HepG2 (cell line): ENCODE data around the gene MXRA7. TPM values are rescaled to one million over a fixed set of nuclear protein-coding genes. Genes with fewer than 3 reads are reported as not detected.

Experiments used
- AGO2 ChIP-seq: fragments of 200-400 bp; formaldehyde crosslinking; optimal IDR thresholded peaks from 2 replicates; pipeline ENCODE3; 2017; ENCODE audit warnings: mild to moderate bottlenecking, low read depth, low read length, moderate library complexity
- CCAR2 ChIP-seq: fragments of 200-400 bp; formaldehyde crosslinking; optimal IDR thresholded peaks from 2 replicates; pipeline ENCODE3; 2018; ENCODE audit warnings: low read depth, mild to moderate bottlenecking, low read length, moderate library complexity
- FOSL2 ChIP-seq: sonication (generic); formaldehyde crosslinking; IDR thresholded peaks from 2 replicates; pipeline ENCODE4 v1.4.0; 2020; ENCODE audit warnings: missing genetic modification reagents
- FOXP1 ChIP-seq, 2 experiments: fragments of 450-650 bp in 1 of 2; IDR thresholded peaks; 2 replicates each; pipeline ENCODE4 v1.6.1; 2017 to 2018; ENCODE audit warnings: antibody characterized with exemption in 1 of 2
- JDP2 ChIP-seq: sonication (generic); formaldehyde crosslinking; IDR thresholded peaks from 2 replicates; pipeline ENCODE4 v1.8.1; 2022; ENCODE audit warnings: missing genetic modification reagents, borderline replicate concordance
- KDM5B ChIP-seq: sonication (generic); formaldehyde crosslinking; IDR thresholded peaks from 2 replicates; pipeline ENCODE4 v1.4.0; 2020; ENCODE audit warnings: missing genetic modification reagents, mild to moderate bottlenecking, borderline replicate concordance
- MEF2D ChIP-seq: sonication (generic); formaldehyde crosslinking; IDR thresholded peaks from 2 replicates; pipeline ENCODE4 v1.5.1; 2020; ENCODE audit warnings: mild to moderate bottlenecking, missing genetic modification reagents
- MEIS1 ChIP-seq: sonication (generic); formaldehyde crosslinking; IDR thresholded peaks from 2 replicates; pipeline ENCODE4 v1.9.0; 2021; ENCODE audit warnings: mild to moderate bottlenecking, missing genetic modification reagents, moderate library complexity, borderline replicate concordance
- NCOA1 ChIP-seq: sonication (generic); formaldehyde crosslinking; IDR thresholded peaks from 2 replicates; pipeline ENCODE4 v1.9.0; 2021; ENCODE audit warnings: missing genetic modification reagents
- NFYB ChIP-seq: sonication (generic); formaldehyde crosslinking; IDR thresholded peaks from 2 replicates; pipeline ENCODE4 v1.4.0; 2020; ENCODE audit warnings: missing genetic modification reagents
- NR2F2 ChIP-seq: IDR thresholded peaks from 2 replicates; pipeline ENCODE4 v1.6.1; 2012; ENCODE audit warnings: low read depth, inconsistent platforms, borderline replicate concordance
- RORA ChIP-seq: sonication (generic); formaldehyde crosslinking; IDR thresholded peaks from 2 replicates; pipeline ENCODE4 v1.5.0; 2020; ENCODE audit warnings: mild to moderate bottlenecking, missing genetic modification reagents, moderate library complexity
- SATB2 ChIP-seq: sonication (generic); formaldehyde crosslinking; IDR thresholded peaks from 2 replicates; pipeline ENCODE4 v1.5.0; 2020; ENCODE audit warnings: missing genetic modification reagents
- SOX13 ChIP-seq, 3 experiments: fragments of 450-650 bp in 1 of 3; sonication (generic) in 1 of 3; formaldehyde crosslinking in 1 of 3; IDR thresholded peaks in 2 of 3; conservative IDR thresholded peaks in 1 of 3; 2 replicates each; pipeline versions ENCODE4 v1.5.0 to v1.6.1; 2016 to 2020; ENCODE audit warnings: antibody characterized with exemption in 1 of 3, mild to moderate bottlenecking in 1 of 3, missing compliant biosample characterization in 1 of 3, missing genetic modification reagents in 1 of 3, moderate library complexity in 1 of 3
- ZNF558 ChIP-seq: sonication (generic); formaldehyde crosslinking; IDR thresholded peaks from 2 replicates; pipeline ENCODE4 v1.9.0; 2022; ENCODE audit warnings: mild to moderate bottlenecking, missing genetic modification reagents, borderline replicate concordance
- ZNF607 ChIP-seq: sonication (generic); formaldehyde crosslinking; IDR thresholded peaks from 2 replicates; pipeline ENCODE4 v1.5.1; 2020; ENCODE audit warnings: missing genetic modification reagents, mild to moderate bottlenecking, borderline replicate concordance
- ZNF766 ChIP-seq: sonication (generic); formaldehyde crosslinking; IDR thresholded peaks from 2 replicates; pipeline ENCODE4 v1.5.0; 2020; ENCODE audit warnings: missing genetic modification reagents, borderline replicate concordance
- ZNF772 ChIP-seq: sonication (generic); formaldehyde crosslinking; IDR thresholded peaks from 2 replicates; pipeline ENCODE4 v1.5.0; 2020; ENCODE audit warnings: mild to moderate bottlenecking, missing genetic modification reagents
- polyA plus RNA-seq, 8 experiments: library from polyadenylated mRNA; depleted of rRNA in 3 of 8; stranded (reverse) in 7 of 8; unstranded in 1 of 8; fragments of >200 nt; fragmentation: Illumina TruSeq in 4 of 8; extraction: Trizol in 4 of 8; gene quantifications; 2 replicates each; pipeline versions ENCODE4 v1.2.1 to v1.2.3, GENCODE V29; 2011 to 2016; ENCODE audit warnings: low read depth in 4 of 8, missing spikeins in 1 of 8, mixed read lengths in 1 of 8; ENCODE audit not compliant: insufficient read depth in 1 of 8
- total RNA-seq, 5 experiments: library from RNA; depleted of rRNA; stranded (reverse); fragments of >200 nt; fragmentation: Illumina TruSeq; extraction: Trizol; gene quantifications; 2 replicates each; pipeline ENCODE4 v1.2.3, GENCODE V29; 2016; ENCODE audit warnings: low read depth in 1 of 5
- TF ChIP-seq, protein P1 (sequence below), 2 experiments: sonication (generic) in 1 of 2; formaldehyde crosslinking in 1 of 2; IDR thresholded peaks; 2 replicates each; pipeline versions ENCODE4 v1.5.1 to v1.6.1; 2011 to 2020; ENCODE audit warnings: borderline replicate concordance in 1 of 2, low read depth in 1 of 2, low read length in 1 of 2, mild to moderate bottlenecking in 1 of 2, missing genetic modification reagents in 1 of 2, moderate library complexity in 1 of 2
- TF ChIP-seq, protein P2 (sequence below): IDR thresholded peaks from 2 replicates; pipeline ENCODE4 v1.6.1; 2016
- TF ChIP-seq, protein P3 (sequence below): sonication (generic); formaldehyde crosslinking; conservative IDR thresholded peaks from 2 replicates; pipeline ENCODE4 v1.4.0; 2020; ENCODE audit warnings: mild to moderate bottlenecking, missing genetic modification reagents, moderate library complexity

The MXRA7 gene
- total and polyA plus RNA-seq, 2 of the 13 experiments (the other 11 are each of a cell fraction or from before 2014, with no cell fraction given), result 44.8 to 112 TPM

DNA sequence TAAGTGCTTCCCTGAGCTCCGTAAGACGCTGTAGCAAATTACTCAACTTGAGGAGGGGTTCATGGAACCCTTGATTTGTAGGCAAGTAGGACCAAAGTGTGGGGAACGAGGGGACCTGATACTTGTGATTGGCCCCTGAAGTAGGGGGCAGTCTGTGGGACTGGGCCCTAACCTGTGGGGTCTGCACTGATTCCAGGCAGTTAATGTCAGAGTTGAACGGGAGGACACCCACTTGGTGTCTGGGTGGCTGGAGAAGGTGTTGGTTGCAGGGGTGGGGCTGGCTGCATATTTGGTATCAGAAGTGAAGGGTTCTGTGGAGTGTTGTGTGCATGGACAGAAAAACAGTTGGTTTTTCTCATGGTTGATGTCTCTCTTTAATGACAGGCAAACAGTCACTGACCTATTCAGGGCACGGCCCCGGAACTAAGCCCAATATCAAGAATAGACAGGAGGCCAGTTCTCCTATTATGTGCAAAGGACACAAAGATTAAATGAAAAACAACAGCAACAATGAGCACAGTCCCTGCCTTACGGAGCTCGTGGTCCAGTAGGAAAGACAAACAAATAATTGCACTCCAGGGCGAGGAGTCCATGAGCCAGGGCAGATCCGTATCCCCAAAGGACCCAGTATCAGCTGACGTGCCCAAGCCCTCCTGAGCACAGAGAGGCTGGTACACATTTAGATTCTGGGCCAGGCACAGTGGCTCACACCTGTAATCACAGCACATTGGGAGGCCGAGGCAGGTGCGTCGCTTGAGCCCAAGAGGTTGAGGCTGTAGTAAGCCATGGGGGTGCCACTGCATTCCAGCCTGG, 19.2 kb downstream of the MXRA7 start (continued):
- TF ChIP-seq, protein P1, sequence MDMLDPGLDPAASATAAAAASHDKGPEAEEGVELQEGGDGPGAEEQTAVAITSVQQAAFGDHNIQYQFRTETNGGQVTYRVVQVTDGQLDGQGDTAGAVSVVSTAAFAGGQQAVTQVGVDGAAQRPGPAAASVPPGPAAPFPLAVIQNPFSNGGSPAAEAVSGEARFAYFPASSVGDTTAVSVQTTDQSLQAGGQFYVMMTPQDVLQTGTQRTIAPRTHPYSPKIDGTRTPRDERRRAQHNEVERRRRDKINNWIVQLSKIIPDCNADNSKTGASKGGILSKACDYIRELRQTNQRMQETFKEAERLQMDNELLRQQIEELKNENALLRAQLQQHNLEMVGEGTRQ (IDR thresholded peaks at IDR 0.05; ENCODE audit: low read depth, low read length), result no peak
- TF ChIP-seq, protein P1 (CRISPR knock-in tag; IDR thresholded peaks at IDR 0.05; ENCODE audit: borderline replicate concordance), result peak; percentile 47; the same call in 1 of the 2 replicates
- no peak for TF ChIP-seq SOX13 (IDR thresholded peaks at IDR 0.05)
- peak in 1 of 2 experiments; percentile 96; a peak in 2 of 4 replicates for TF ChIP-seq SOX13 (CRISPR knock-in tag; conservative IDR thresholded peaks at IDR 0.05 in 1 of 2, IDR thresholded peaks at IDR 0.05 in 1 of 2)
- 0 out of 2 replicates have a peak, but pooled peaks have one; percentile 10 for TF ChIP-seq NFYB (CRISPR knock-in tag)
- no peak for TF ChIP-seq AGO2
- TF ChIP-seq NR2F2, result 0 out of 2 replicates have a peak, but pooled peaks have one; percentile 43
- TF ChIP-seq FOXP1 (IDR thresholded peaks at IDR 0.05), result peak; percentile 80
- TF ChIP-seq FOXP1 (CRISPR knock-in tag; IDR thresholded peaks at IDR 0.05), result peak; percentile 95
- no peak for TF ChIP-seq RORA (CRISPR knock-in tag)
- TF ChIP-seq ZNF772, result peak; percentile 61; the same call in 1 of the 2 replicates
- peak; percentile 82 for TF ChIP-seq MEIS1 (CRISPR knock-in tag)
- TF ChIP-seq KDM5B (CRISPR knock-in tag), result no peak; the same call in 1 of the 2 replicates
- no peak for TF ChIP-seq JDP2 (CRISPR knock-in tag)
- TF ChIP-seq ZNF607 (CRISPR knock-in tag), result peak; percentile 28
- peak; percentile 14; the same call in 1 of the 2 replicates for TF ChIP-seq FOSL2 (CRISPR knock-in tag)
- TF ChIP-seq ZNF766 (CRISPR knock-in tag), result no peak
- peak; percentile 60 for TF ChIP-seq MEF2D (CRISPR knock-in tag)
- TF ChIP-seq, protein P2, sequence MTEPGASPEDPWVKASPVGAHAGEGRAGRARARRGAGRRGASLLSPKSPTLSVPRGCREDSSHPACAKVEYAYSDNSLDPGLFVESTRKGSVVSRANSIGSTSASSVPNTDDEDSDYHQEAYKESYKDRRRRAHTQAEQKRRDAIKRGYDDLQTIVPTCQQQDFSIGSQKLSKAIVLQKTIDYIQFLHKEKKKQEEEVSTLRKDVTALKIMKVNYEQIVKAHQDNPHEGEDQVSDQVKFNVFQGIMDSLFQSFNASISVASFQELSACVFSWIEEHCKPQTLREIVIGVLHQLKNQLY (CRISPR knock-in tag), result peak; percentile 83
- TF ChIP-seq SATB2 (CRISPR knock-in tag), result 0 out of 2 replicates have a peak, but pooled peaks have one; percentile 48
- no peak for TF ChIP-seq NCOA1 (CRISPR knock-in tag)
- TF ChIP-seq CCAR2, result no peak
- TF ChIP-seq ZNF558 (CRISPR knock-in tag), result no peak
- TF ChIP-seq, protein P3, sequence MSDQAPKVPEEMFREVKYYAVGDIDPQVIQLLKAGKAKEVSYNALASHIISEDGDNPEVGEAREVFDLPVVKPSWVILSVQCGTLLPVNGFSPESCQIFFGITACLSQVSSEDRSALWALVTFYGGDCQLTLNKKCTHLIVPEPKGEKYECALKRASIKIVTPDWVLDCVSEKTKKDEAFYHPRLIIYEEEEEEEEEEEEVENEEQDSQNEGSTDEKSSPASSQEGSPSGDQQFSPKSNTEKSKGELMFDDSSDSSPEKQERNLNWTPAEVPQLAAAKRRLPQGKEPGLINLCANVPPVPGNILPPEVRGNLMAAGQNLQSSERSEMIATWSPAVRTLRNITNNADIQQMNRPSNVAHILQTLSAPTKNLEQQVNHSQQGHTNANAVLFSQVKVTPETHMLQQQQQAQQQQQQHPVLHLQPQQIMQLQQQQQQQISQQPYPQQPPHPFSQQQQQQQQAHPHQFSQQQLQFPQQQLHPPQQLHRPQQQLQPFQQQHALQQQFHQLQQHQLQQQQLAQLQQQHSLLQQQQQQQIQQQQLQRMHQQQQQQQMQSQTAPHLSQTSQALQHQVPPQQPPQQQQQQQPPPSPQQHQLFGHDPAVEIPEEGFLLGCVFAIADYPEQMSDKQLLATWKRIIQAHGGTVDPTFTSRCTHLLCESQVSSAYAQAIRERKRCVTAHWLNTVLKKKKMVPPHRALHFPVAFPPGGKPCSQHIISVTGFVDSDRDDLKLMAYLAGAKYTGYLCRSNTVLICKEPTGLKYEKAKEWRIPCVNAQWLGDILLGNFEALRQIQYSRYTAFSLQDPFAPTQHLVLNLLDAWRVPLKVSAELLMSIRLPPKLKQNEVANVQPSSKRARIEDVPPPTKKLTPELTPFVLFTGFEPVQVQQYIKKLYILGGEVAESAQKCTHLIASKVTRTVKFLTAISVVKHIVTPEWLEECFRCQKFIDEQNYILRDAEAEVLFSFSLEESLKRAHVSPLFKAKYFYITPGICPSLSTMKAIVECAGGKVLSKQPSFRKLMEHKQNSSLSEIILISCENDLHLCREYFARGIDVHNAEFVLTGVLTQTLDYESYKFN (CRISPR knock-in tag), result peak; percentile 95
